K562 (cell line): Measurements from ENCODE around the gene CCNK. TPM values are rescaled to one million over a fixed set of nuclear protein-coding genes. Genes with fewer than 3 reads are reported as not detected.

Source experiments
- ATAC-seq: fragments of 200-7000 bp; cut with Tn5 transposase; 3 replicates; pipeline ENCODE4 v1.9.1; 2020; ENCODE audit warnings: moderate library complexity
- BruUV-seq: library from RNA; stranded (reverse); fragments of 400-500 nt; replicated peaks from 2 replicates; lab custom pipeline; 2021; lab: Mats Ljungman, UMichigan
- CTCF ChIA-PET: fragments of 300-600 bp; formaldehyde crosslinking; extraction: SDS; loops from one replicate; lab custom pipeline; 2021; ENCODE audit warnings: low intra/inter-chr PET ratio; lab: Yijun Ruan, JAX
- POLR2A ChIA-PET: fragments of 300-600, 350-650 bp; sonication (Branson Sonifier 250); formaldehyde crosslinking; extraction: SDS; loops from one replicate; lab custom pipeline; 2021; ENCODE audit warnings: antibody characterized with exemption, inconsistent platforms; lab: Yijun Ruan, JAX
- DNase-seq, 4 experiments: peaks; one replicate each; pipeline versions ENCODE4 v3.0.0 to v3.0.0-alpha.2; 2011 to 2018; ENCODE audit warnings: low spot score in 3 of 4, mixed read lengths in 3 of 4; ENCODE audit errors: extremely low read depth in 1 of 4
- FAIRE-seq: peaks from 2 replicates; lab custom pipeline; 2011; peaks lifted over from hg19 to GRCh38; lab: Jason Lieb, UNC
- H2AFZ ChIP-seq: 2 replicates; pipeline ENCODE4 v1.6.0; 2011; ENCODE audit warnings: low read depth, low read length, control low read depth, inconsistent platforms
- H3K27ac ChIP-seq: fragments of 200-600 bp; 3 replicates; pipeline ENCODE4 v1.8.0; 2011; ENCODE audit warnings: low read depth, mild to moderate bottlenecking, control low read depth, inconsistent platforms, low read length, moderate library complexity, mixed read lengths; ENCODE audit errors: extremely low read depth
- H3K27me3 ChIP-seq, 2 experiments: fragments of 300-600 bp in 1 of 2; 2 replicates in 1 of 2; 3 replicates in 1 of 2; pipeline versions ENCODE4 v1.6.0 to v1.8.0; 2011; ENCODE audit warnings: inconsistent platforms in 2 of 2, low read length in 2 of 2, mild to moderate bottlenecking in 1 of 2, mixed read lengths in 1 of 2, moderate library complexity in 1 of 2; ENCODE audit not compliant: control insufficient read depth in 2 of 2, insufficient read depth in 2 of 2
- H3K36me3 ChIP-seq: fragments of 300-600 bp; 3 replicates; pipeline ENCODE4 v1.8.0; 2011; ENCODE audit warnings: mild to moderate bottlenecking, low read length, inconsistent platforms; ENCODE audit not compliant: control insufficient read depth, insufficient read depth
- H3K4me1 ChIP-seq, 2 experiments: fragments of 200-600 bp in 1 of 2; replicated peaks in 1 of 2; 2 replicates in 1 of 2; 3 replicates in 1 of 2; pipeline versions ENCODE4 v1.5.1 to v1.8.0; 2011; ENCODE audit warnings: inconsistent platforms in 2 of 2, low read length in 2 of 2, mild to moderate bottlenecking in 1 of 2, mixed read lengths in 1 of 2, moderate library complexity in 1 of 2; ENCODE audit not compliant: control insufficient read depth in 2 of 2, insufficient read depth in 2 of 2
- H3K4me2 ChIP-seq: 2 replicates; pipeline ENCODE4 v1.6.1; 2011; ENCODE audit warnings: low read length, control low read depth, inconsistent platforms, mixed read lengths; ENCODE audit not compliant: insufficient read depth
- H3K4me3 ChIP-seq: fragments of 200-600 bp; sonication (generic), shearing (Covaris generic); 2 replicates; pipeline ENCODE4 v1.5.1; 2016; ENCODE audit warnings: control low read depth, inconsistent platforms
- H3K79me2 ChIP-seq: fragments of 200-600 bp; 3 replicates; pipeline ENCODE4 v1.8.0; 2011; ENCODE audit warnings: low read length, inconsistent platforms; ENCODE audit not compliant: control insufficient read depth, insufficient read depth
- H3K9ac ChIP-seq, 2 experiments: 2 replicates each; pipeline versions ENCODE4 v1.6.0 to v1.6.1; 2011; ENCODE audit warnings: low read depth in 2 of 2, low read length in 2 of 2, control low read depth in 1 of 2, inconsistent platforms in 1 of 2, mild to moderate bottlenecking in 1 of 2, mixed read lengths in 1 of 2; ENCODE audit not compliant: insufficient read depth in 1 of 2
- H3K9me1 ChIP-seq: one replicate; pipeline ENCODE4 v1.6.0; 2011; ENCODE audit warnings: inconsistent platforms, mild to moderate bottlenecking, low read length, moderate library complexity; ENCODE audit not compliant: control insufficient read depth, insufficient read depth
- H3K9me3 ChIP-seq: replicated peaks from 2 replicates; pipeline ENCODE4 v1.5.1; 2011; ENCODE audit warnings: low read depth, low read length, inconsistent platforms; ENCODE audit not compliant: control insufficient read depth, insufficient read depth
- H4K20me1 ChIP-seq: replicated peaks from 2 replicates; pipeline ENCODE4 v1.6.1; 2011; ENCODE audit warnings: low read length, inconsistent platforms, mixed read lengths; ENCODE audit not compliant: control insufficient read depth, insufficient read depth
- CXXC5 ChIP-seq: fragments of 250-450 bp; sonication (Bioruptor Pico); IDR thresholded peaks from 2 replicates; pipeline ENCODE4 v1.8.0; 2022; ENCODE audit warnings: inconsistent platforms, mild to moderate bottlenecking, moderate library complexity
- MAFK ChIP-seq: IDR thresholded peaks from 2 replicates; pipeline ENCODE4 v1.6.1; 2011; ENCODE audit warnings: low read length, improper control_type of control experiment
- PML ChIP-seq: IDR thresholded peaks from 2 replicates; pipeline ENCODE4 v1.6.1; 2012; ENCODE audit warnings: low read length, inconsistent platforms
- RB1 ChIP-seq: fragments of 450-650 bp; IDR thresholded peaks from 2 replicates; pipeline ENCODE4 v1.6.1; 2017; ENCODE audit warnings: low read depth, mild to moderate bottlenecking
- U2AF2 ChIP-seq: fragments of 200-400 bp; formaldehyde crosslinking; optimal IDR thresholded peaks from 2 replicates; pipeline ENCODE3; 2017; ENCODE audit warnings: low read depth, mild to moderate bottlenecking, low read length
- ZNF79 ChIP-seq: fragments of 250-450 bp; sonication (Bioruptor Pico); IDR thresholded peaks from 2 replicates; pipeline ENCODE4 v1.4.0; 2020; ENCODE audit warnings: low read depth, mild to moderate bottlenecking, moderate library complexity
- WGBS: fragments of 100-300 bp; shearing (Covaris generic); methylation state at CpG from one replicate; pipeline ENCODE4 v1.1.6; 2016; ENCODE audit warnings: low coverage, mixed read lengths; ENCODE audit not compliant: insufficient coverage; ENCODE audit errors: missing lambda C conversion rate; 5-methylcytosine and 5-hydroxymethylcytosine counted together
- in situ Hi-C: fragments of 300-500 bp; cut with MboI; formaldehyde crosslinking; loops from 4 replicates; pipeline ENCODE4 v1.15.0; 2018; ENCODE audit warnings: inconsistent platforms, mixed read lengths
- intact Hi-C: fragments of 100-400 bp; cut with micrococcal nuclease; formaldehyde crosslinking; loops from 2 replicates; pipeline ENCODE4 v1.14.2; 2022
- polyA plus RNA-seq, 8 experiments: library from polyadenylated mRNA; depleted of rRNA in 4 of 8; stranded (reverse) in 5 of 8; unstranded in 3 of 8; fragments of >200 nt; fragmentation: Nextera tagmentation in 2 of 8; fragmentation: Illumina TruSeq in 1 of 8; extraction: Ambion mirVana in 2 of 8; extraction: Trizol in 1 of 8; gene quantifications; 2 replicates each; pipeline versions ENCODE4 v1.2.1 to v1.2.3, GENCODE V29; 2011 to 2014; ENCODE audit warnings: inconsistent platforms in 1 of 8, missing spikeins in 1 of 8
- total RNA-seq, 7 experiments: library from RNA; depleted of rRNA in 6 of 7; stranded (reverse); fragments of >200 nt in 6 of 7; fragmentation: Illumina TruSeq in 2 of 7; extraction: Trizol in 2 of 7; gene quantifications; 2 replicates each; pipeline versions ENCODE4 v1.2.1 to v1.2.3, GENCODE V29; 2011 to 2021; ENCODE audit warnings: low replicate concordance in 1 of 7
- TF ChIP-seq, protein P1 (sequence below): fragments of 250-450 bp; sonication (Bioruptor Pico); IDR thresholded peaks from 2 replicates; pipeline ENCODE4 v1.8.0; 2021; ENCODE audit warnings: borderline replicate concordance, mild to moderate bottlenecking, moderate library complexity; ENCODE audit not compliant: poor library complexity, severe bottlenecking
- TF ChIP-seq, protein P2 (sequence below): sonication (generic); formaldehyde crosslinking; IDR thresholded peaks from 2 replicates; pipeline ENCODE4 v1.8.1; 2023; ENCODE audit warnings: mild to moderate bottlenecking, missing genetic modification reagents
- TF ChIP-seq, protein P3 (sequence below): fragments of 450-650 bp; IDR thresholded peaks from 2 replicates; pipeline ENCODE4 v1.7.1; 2018; ENCODE audit warnings: mild to moderate bottlenecking, low read depth; ENCODE audit not compliant: partially characterized antibody
- TF ChIP-seq, protein P4 (sequence below): fragments of 250-450 bp; sonication (Bioruptor Pico); IDR thresholded peaks from 2 replicates; pipeline ENCODE4 v1.8.0; 2022; ENCODE audit warnings: inconsistent platforms, mild to moderate bottlenecking, moderate library complexity, borderline replicate concordance
- TF ChIP-seq, protein P5 (sequence below): sonication (generic); formaldehyde crosslinking; IDR thresholded peaks from 2 replicates; pipeline ENCODE4 v1.8.0; 2022; ENCODE audit warnings: mild to moderate bottlenecking, missing genetic modification reagents

The CCNK gene
- total and polyA plus RNA-seq, 9 of the 15 experiments (the other 6 are each of a cell fraction or from before 2014, with no cell fraction given): 5.8 to 84.2 (median 16.4) TPM

DNA sequence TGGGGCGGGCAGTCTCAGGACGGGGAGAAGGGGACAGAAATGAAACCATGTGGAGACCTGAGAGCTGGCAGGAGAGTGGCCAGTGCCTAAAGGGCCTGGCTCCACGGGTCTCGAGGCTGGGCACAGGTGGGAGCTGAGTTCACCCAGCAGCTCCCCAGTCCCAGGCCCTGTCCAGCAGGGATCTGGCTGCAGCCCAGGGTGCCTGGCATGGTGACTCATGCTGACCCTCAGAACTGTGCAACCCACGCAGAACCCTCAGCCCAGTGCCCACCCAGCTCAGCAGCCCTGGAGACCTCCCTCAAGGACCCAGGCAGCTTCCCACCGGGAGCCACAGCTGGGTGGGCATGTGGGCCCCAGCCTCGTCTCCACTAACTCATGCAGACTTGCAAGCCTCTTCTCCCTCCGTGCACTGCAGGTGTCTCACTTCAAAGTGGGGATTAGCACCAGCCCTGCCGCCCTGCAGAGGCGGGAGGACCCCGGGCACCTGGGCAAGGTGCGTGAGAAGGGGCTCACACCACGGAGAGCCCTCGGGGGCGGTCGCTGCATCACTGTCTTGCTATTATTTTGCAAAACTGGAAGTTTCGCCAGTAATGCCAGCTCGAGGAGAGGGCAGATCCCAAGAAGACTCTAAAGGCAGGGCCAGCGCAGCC, 46.3 kb downstream of the CCNK start:
- BruUV-seq: no TSS peak
- 65% methylated on average over 5 of the region's 19 CpGs for WGBS
- no peak overlapping the region for H3K9ac ChIP-seq
- DNase-seq (no peak), FAIRE-seq (no peak), ATAC-seq (no peak)
- peaks cover 9 to 35% of the 10 kb centered on the region in 2 experiments for H3K4me1 ChIP-seq
- no peak overlapping the region for H3K4me3 ChIP-seq
- in situ Hi-C loops (loop anchor here (10.0 kb wide), 1 partner anchor 357 kb away; no protein-coding TSS in a partner anchor), intact Hi-C loops (no loop called here)
- no peaks in the 10 kb centered on the region for H3K79me2 ChIP-seq
- H3K27ac ChIP-seq: no peak overlapping the region
- no peaks in the 10 kb centered on the region for H3K9me1 ChIP-seq
- no peak overlapping the region for H3K4me2 ChIP-seq
- ChIA-PET POLR2A (interaction anchor here (0.6 kb wide), 1 partner anchor 203 kb away, joined by 3 read pairs; no protein-coding TSS in a partner anchor), CTCF (no interaction called here)
- H3K9me3 ChIP-seq: no peaks in the 10 kb centered on the region
- no peaks in the 10 kb centered on the region; the same call in 1 of the 2 replicates for H4K20me1 ChIP-seq
- H3K27me3 ChIP-seq: no peaks in the 10 kb centered on the region
- no peak overlapping the region for H2AFZ ChIP-seq
- H3K36me3 ChIP-seq: no peaks in the 10 kb centered on the region
- TF ChIP-seq ZNF79 (CRISPR knock-in tag) (no peak), U2AF2 (no peak), PML (no peak), RB1 (no peak), MAFK (no peak), CXXC5 (CRISPR knock-in tag) (no peak)
- TF ChIP-seq, protein P1, sequence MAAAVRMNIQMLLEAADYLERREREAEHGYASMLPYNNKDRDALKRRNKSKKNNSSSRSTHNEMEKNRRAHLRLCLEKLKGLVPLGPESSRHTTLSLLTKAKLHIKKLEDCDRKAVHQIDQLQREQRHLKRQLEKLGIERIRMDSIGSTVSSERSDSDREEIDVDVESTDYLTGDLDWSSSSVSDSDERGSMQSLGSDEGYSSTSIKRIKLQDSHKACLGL (CRISPR knock-in tag): no peak
- TF ChIP-seq, protein P2, sequence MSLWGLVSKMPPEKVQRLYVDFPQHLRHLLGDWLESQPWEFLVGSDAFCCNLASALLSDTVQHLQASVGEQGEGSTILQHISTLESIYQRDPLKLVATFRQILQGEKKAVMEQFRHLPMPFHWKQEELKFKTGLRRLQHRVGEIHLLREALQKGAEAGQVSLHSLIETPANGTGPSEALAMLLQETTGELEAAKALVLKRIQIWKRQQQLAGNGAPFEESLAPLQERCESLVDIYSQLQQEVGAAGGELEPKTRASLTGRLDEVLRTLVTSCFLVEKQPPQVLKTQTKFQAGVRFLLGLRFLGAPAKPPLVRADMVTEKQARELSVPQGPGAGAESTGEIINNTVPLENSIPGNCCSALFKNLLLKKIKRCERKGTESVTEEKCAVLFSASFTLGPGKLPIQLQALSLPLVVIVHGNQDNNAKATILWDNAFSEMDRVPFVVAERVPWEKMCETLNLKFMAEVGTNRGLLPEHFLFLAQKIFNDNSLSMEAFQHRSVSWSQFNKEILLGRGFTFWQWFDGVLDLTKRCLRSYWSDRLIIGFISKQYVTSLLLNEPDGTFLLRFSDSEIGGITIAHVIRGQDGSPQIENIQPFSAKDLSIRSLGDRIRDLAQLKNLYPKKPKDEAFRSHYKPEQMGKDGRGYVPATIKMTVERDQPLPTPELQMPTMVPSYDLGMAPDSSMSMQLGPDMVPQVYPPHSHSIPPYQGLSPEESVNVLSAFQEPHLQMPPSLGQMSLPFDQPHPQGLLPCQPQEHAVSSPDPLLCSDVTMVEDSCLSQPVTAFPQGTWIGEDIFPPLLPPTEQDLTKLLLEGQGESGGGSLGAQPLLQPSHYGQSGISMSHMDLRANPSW (CRISPR knock-in tag): no peak
- TF ChIP-seq, protein P3, sequence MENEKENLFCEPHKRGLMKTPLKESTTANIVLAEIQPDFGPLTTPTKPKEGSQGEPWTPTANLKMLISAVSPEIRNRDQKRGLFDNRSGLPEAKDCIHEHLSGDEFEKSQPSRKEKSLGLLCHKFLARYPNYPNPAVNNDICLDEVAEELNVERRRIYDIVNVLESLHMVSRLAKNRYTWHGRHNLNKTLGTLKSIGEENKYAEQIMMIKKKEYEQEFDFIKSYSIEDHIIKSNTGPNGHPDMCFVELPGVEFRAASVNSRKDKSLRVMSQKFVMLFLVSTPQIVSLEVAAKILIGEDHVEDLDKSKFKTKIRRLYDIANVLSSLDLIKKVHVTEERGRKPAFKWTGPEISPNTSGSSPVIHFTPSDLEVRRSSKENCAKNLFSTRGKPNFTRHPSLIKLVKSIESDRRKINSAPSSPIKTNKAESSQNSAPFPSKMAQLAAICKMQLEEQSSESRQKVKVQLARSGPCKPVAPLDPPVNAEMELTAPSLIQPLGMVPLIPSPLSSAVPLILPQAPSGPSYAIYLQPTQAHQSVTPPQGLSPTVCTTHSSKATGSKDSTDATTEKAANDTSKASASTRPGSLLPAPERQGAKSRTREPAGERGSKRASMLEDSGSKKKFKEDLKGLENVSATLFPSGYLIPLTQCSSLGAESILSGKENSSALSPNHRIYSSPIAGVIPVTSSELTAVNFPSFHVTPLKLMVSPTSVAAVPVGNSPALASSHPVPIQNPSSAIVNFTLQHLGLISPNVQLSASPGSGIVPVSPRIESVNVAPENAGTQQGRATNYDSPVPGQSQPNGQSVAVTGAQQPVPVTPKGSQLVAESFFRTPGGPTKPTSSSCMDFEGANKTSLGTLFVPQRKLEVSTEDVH: no peak
- TF ChIP-seq, protein P4, sequence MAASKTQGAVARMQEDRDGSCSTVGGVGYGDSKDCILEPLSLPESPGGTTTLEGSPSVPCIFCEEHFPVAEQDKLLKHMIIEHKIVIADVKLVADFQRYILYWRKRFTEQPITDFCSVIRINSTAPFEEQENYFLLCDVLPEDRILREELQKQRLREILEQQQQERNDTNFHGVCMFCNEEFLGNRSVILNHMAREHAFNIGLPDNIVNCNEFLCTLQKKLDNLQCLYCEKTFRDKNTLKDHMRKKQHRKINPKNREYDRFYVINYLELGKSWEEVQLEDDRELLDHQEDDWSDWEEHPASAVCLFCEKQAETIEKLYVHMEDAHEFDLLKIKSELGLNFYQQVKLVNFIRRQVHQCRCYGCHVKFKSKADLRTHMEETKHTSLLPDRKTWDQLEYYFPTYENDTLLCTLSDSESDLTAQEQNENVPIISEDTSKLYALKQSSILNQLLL: no peak
- TF ChIP-seq, protein P5, sequence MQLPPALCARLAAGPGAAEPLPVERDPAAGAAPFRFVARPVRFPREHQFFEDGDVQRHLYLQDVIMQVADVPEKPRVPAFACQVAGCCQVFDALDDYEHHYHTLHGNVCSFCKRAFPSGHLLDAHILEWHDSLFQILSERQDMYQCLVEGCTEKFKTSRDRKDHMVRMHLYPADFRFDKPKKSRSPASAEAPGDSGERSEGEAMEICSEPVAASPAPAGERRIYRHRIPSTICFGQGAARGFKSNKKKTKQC (CRISPR knock-in tag): no peak
